GM18868 (cell line): Measurements from ENCODE around the gene VSTM2B.
A peak's percentile ranks its signal among the peaks of the same experiment; 100 is the strongest.
"Not testable (repeated sequence)": the region's sequence is repeated elsewhere in the genome, so short reads cannot be mapped to it uniquely, and the experiment has no call there.

Source experiments
- ATAC-seq: cut with Tn5 transposase; IDR thresholded peaks from one replicate; pipeline ENCODE4 v1.9.1; 2021; ENCODE audit warnings: mild to moderate bottlenecking, moderate library complexity; ENCODE audit not compliant: unreplicated experiment

Gene VSTM2B

GRCh38 chr19:29544656-29545360 is 19.0 kb downstream of the VSTM2B start:
- no peak for ATAC-seq

GRCh38 chr19:29545447-29545846 is 19.7 kb downstream of the VSTM2B start:
- ATAC-seq = not testable (repeated sequence)

GRCh38 chr19:29545866-29546582 is 20.2 kb downstream of the VSTM2B start:
- ATAC-seq = no peak

- ATAC-seq = no peak
Measured at GRCh38 chr19:29546583-29547190, 20.9 kb downstream of the VSTM2B start.

GRCh38 chr19:29547361-29547960 is 21.7 kb downstream of the VSTM2B start:
- ATAC-seq = no peak

GRCh38 chr19:29547981-29548380 is 22.2 kb downstream of the VSTM2B start:
- no peak for ATAC-seq

GRCh38 chr19:29548483-29549085 is 22.8 kb downstream of the VSTM2B start:
- ATAC-seq = no peak

- no peak for ATAC-seq
Measured at GRCh38 chr19:29549105-29550070, 23.6 kb downstream of the VSTM2B start.

- ATAC-seq = no peak
Measured at GRCh38 chr19:29550896-29551295, 25.1 kb downstream of the VSTM2B start.

GRCh38 chr19:29551774-29552173 is 26.0 kb downstream of the VSTM2B start:
- ATAC-seq = no peak

- ATAC-seq = peak; percentile 46
Measured at GRCh38 chr19:29552454-29553280, 26.9 kb downstream of the VSTM2B start.

- no peak for ATAC-seq
Measured at GRCh38 chr19:29554149-29554548, 28.4 kb downstream of the VSTM2B start.

- ATAC-seq = not testable (repeated sequence)
Measured at GRCh38 chr19:29559110-29559509, 33.3 kb downstream of the VSTM2B start.

- ATAC-seq = no peak
Measured at GRCh38 chr19:29559743-29560142, 33.9 kb downstream of the VSTM2B start.

- ATAC-seq = no peak
Measured at GRCh38 chr19:29560313-29561075, 34.7 kb downstream of the VSTM2B start.

- no peak for ATAC-seq
Measured at GRCh38 chr19:29561601-29562000, 35.8 kb downstream of the VSTM2B start.

GRCh38 chr19:29562299-29563297 is 36.8 kb downstream of the VSTM2B start:
- no peak for ATAC-seq
